Tibial nerve (tissue), 4 donors: ENCODE measurements around the gene A4GALT. TPM values are rescaled to one million over a fixed set of nuclear protein-coding genes. Genes with fewer than 3 reads are reported as not detected.
"Not testable (repeated sequence)": the region's sequence is repeated elsewhere in the genome, so short reads cannot be mapped to it uniquely, and the experiment has no call there.

Experiments used
- DNase-seq, 2 donors: peaks; one replicate each; pipeline ENCODE4 v3.0.0-alpha.2; 2019; ENCODE audit warnings: low spot score in 2 of 2
- H3K27ac ChIP-seq, 4 donors: fragments of 200-600 bp; sonication (generic) in 3 of 4; one replicate each; pipeline ENCODE4 v1.5.1; 2017 to 2019; ENCODE audit warnings: mild to moderate bottlenecking in 1 of 4
- H3K27me3 ChIP-seq, 2 donors: fragments of 200-600 bp; sonication (generic) in 1 of 2; one replicate each; pipeline versions ENCODE4 v1.5.1 to v1.6.0; 2017 to 2019
- H3K36me3 ChIP-seq, 3 donors: fragments of 200-600 bp; sonication (generic); one replicate each; pipeline ENCODE4 v1.5.1; 2018 to 2019
- H3K4me1 ChIP-seq, 4 donors: fragments of 200-600 bp; sonication (generic) in 3 of 4; one replicate each; pipeline ENCODE4 v1.5.1; 2017 to 2019
- H3K4me3 ChIP-seq, 4 donors: fragments of 200-600 bp; sonication (generic) in 3 of 4; one replicate each; pipeline ENCODE4 v1.5.1; 2017 to 2019; ENCODE audit warnings: mild to moderate bottlenecking in 1 of 4, moderate library complexity in 1 of 4
- H3K9me3 ChIP-seq, 4 donors: fragments of 200-600 bp; sonication (generic) in 3 of 4; one replicate each; pipeline ENCODE4 v1.5.1; 2017 to 2019
- CTCF ChIP-seq, 5 experiments: fragments of 200-600 bp in 3 of 5; fragments of 450-650 bp in 2 of 5; sonication (generic) in 3 of 5; IDR thresholded peaks; one replicate each; pipeline ENCODE4 v1.5.1; 2016 to 2019; ENCODE audit warnings: antibody characterized with exemption in 5 of 5, mild to moderate bottlenecking in 3 of 5, moderate library complexity in 2 of 5
- EP300 ChIP-seq, 2 donors: sonication (generic); formaldehyde crosslinking; IDR thresholded peaks; one replicate each; pipeline ENCODE4 v1.6.1; 2017; ENCODE audit warnings: antibody characterized with exemption in 2 of 2, mild to moderate bottlenecking in 1 of 2
- POLR2A ChIP-seq, 2 donors: fragments of 450-650 bp; IDR thresholded peaks; one replicate each; pipeline ENCODE4 v1.6.1; 2017; ENCODE audit warnings: antibody characterized with exemption in 2 of 2, mild to moderate bottlenecking in 2 of 2, moderate library complexity in 2 of 2
- WGBS, 2 donors: methylation state at CpG; one replicate each; pipeline ENCODE4 v1.1.5; 2018; 5-methylcytosine and 5-hydroxymethylcytosine counted together
- total RNA-seq, 4 donors: library from RNA; depleted of rRNA; stranded (reverse); fragments of >200 nt; gene quantifications; one replicate each; pipeline ENCODE4 v1.1.0, GENCODE V29; 2016

A4GALT gene
- total RNA-seq, 4 donors from 2014 or later = 73.0 to 146 (median 99.0) TPM

GRCh38 chr22:42673898-42674401, 46.7 kb downstream of the A4GALT start:
- 12 to 26% methylated on average over 2 of the region's 2 CpGs for WGBS, 2 donors
- no peak for TF ChIP-seq POLR2A (IDR thresholded peaks at IDR 0.05)
- TF ChIP-seq CTCF (IDR thresholded peaks at IDR 0.05) = no peak
- TF ChIP-seq EP300 (IDR thresholded peaks at IDR 0.05) = peak in 1 of 2 donors; percentile 61
- Histone ChIP-seq H3K4me1 (peaks cover 0 to 55% (median 25%) of the 10 kb centered on the region in 4 donors), H3K27ac (peak overlapping the region in 2 of 4 donors; percentile 25 to 38), H3K9me3 (no peaks in the 10 kb centered on the region), H3K36me3 (no peaks in the 10 kb centered on the region), H3K27me3 (no peaks in the 10 kb centered on the region), H3K4me3 (no peak overlapping the region)
- DNase-seq = no peak

- not testable (repeated sequence) for H3K9me3 ChIP-seq, H3K4me3 ChIP-seq, H3K27me3 ChIP-seq, H3K27ac ChIP-seq, H3K36me3 ChIP-seq, DNase-seq
- 95% methylated on average over 13 of the region's 13 CpGs for WGBS, 2 donors
- peaks cover 0 to 55% (median 25%) of the 10 kb centered on the region in 4 donors for H3K4me1 ChIP-seq
Observed at GRCh38 chr22:42673071-42673470, 47.6 kb downstream of the A4GALT start.

GRCh38 chr22:42670921-42671709, 49.6 kb downstream of the A4GALT start:
- no peak for TF ChIP-seq POLR2A (IDR thresholded peaks at IDR 0.05)
- peak; percentile 41 to 65 for TF ChIP-seq EP300 (IDR thresholded peaks at IDR 0.05)
- peak overlapping the region in 2 of 4 donors; percentile 7 to 28 for H3K27ac ChIP-seq

GRCh38 chr22:42670046-42670445, 50.6 kb downstream of the A4GALT start:
- Histone ChIP-seq H3K27me3 (no peaks in the 10 kb centered on the region), H3K9me3 (no peaks in the 10 kb centered on the region), H3K4me3 (no peak overlapping the region), H3K27ac (no peak overlapping the region), H3K36me3 (no peaks in the 10 kb centered on the region), H3K4me1 (peaks cover 0 to 25% (median 12%) of the 10 kb centered on the region in 4 donors)
- DNase-seq = no peak
- 55 to 78% methylated on average over 4 of the region's 4 CpGs for WGBS, 2 donors
- no peak for TF ChIP-seq POLR2A (IDR thresholded peaks at IDR 0.05)
- no peak for TF ChIP-seq EP300 (IDR thresholded peaks at IDR 0.05)
- no peak for TF ChIP-seq CTCF (IDR thresholded peaks at IDR 0.05)

More at GRCh38 chr22:42670921-42671709, 49.6 kb downstream of the A4GALT start:
- Histone ChIP-seq H3K36me3 (no peaks in the 10 kb centered on the region), H3K9me3 (no peaks in the 10 kb centered on the region), H3K27me3 (no peaks in the 10 kb centered on the region), H3K4me3 (no peak overlapping the region), H3K4me1 (peaks cover 0 to 36% (median 16%) of the 10 kb centered on the region in 4 donors)
- 66 to 67% methylated on average over 19 of the region's 19 CpGs for WGBS, 2 donors
- no peak for DNase-seq

GRCh38 chr22:42666393-42666792, 54.3 kb downstream of the A4GALT start:
- not testable (repeated sequence) for H3K27ac ChIP-seq, DNase-seq, H3K36me3 ChIP-seq, H3K4me3 ChIP-seq, H3K27me3 ChIP-seq, H3K9me3 ChIP-seq
- peaks cover 0 to 19% (median 12%) of the 10 kb centered on the region in 4 donors for H3K4me1 ChIP-seq
- 82 to 88% methylated on average over 3 of the region's 3 CpGs for WGBS, 2 donors

- no peak for DNase-seq
- Histone ChIP-seq H3K9me3 (no peaks in the 10 kb centered on the region), H3K27ac (no peak overlapping the region), H3K4me1 (peaks cover 0 to 15% (median 7%) of the 10 kb centered on the region in 4 donors), H3K27me3 (no peaks in the 10 kb centered on the region), H3K4me3 (no peak overlapping the region), H3K36me3 (no peaks in the 10 kb centered on the region)
- no peak for TF ChIP-seq POLR2A (IDR thresholded peaks at IDR 0.05)
- no peak for TF ChIP-seq EP300 (IDR thresholded peaks at IDR 0.05)
- TF ChIP-seq CTCF (IDR thresholded peaks at IDR 0.05) = no peak
- 61 to 66% methylated on average over 11 of the region's 11 CpGs for WGBS, 2 donors
Observed at GRCh38 chr22:42664976-42665831, 55.5 kb downstream of the A4GALT start.
